A549 (cell line): ENCODE results near the gene PTGR2. TPM values are rescaled to one million over a fixed set of nuclear protein-coding genes. Genes with fewer than 3 reads are reported as not detected.

ENCODE experiments used
- ATAC-seq, 2 experiments: fragments of 200-7000 bp in 1 of 2; fragments of >200 bp in 1 of 2; cut with Nextera tagmentation in 1 of 2; cut with Tn5 transposase in 1 of 2; 3 replicates each; pipeline versions ENCODE4 v1.8.0 to v1.9.1; 2018 to 2020; ENCODE audit warnings: mild to moderate bottlenecking in 1 of 2, moderate library complexity in 1 of 2
- CTCF ChIA-PET: fragments of 300-600 bp; sonication (Branson Sonifier 250); formaldehyde crosslinking; extraction: SDS; loops from one replicate; lab custom pipeline; 2021; ENCODE audit warnings: antibody characterized with exemption, inconsistent platforms; lab: Yijun Ruan, JAX
- POLR2A ChIA-PET: fragments of 350-600 bp; formaldehyde crosslinking; extraction: SDS; loops from one replicate; lab custom pipeline; 2021; ENCODE audit warnings: antibody characterized with exemption, inconsistent platforms; lab: Yijun Ruan, JAX
- DNase-seq, 2 experiments: peaks; one replicate each; pipeline versions ENCODE4 v3.0.0 to v3.0.0-alpha.2; 2011 to 2016; ENCODE audit warnings: low read depth in 1 of 2, low spot score in 1 of 2
- FAIRE-seq: peaks from 2 replicates; lab custom pipeline; 2011; peaks lifted over from hg19 to GRCh38; lab: Jason Lieb, UNC
- H3K27ac ChIP-seq, 2 experiments: fragments of >200 bp; sonication (Bioruptor Twin); formaldehyde crosslinking; 3 replicates each; pipeline ENCODE4 v1.5.1; 2016 to 2017
- H3K4me1 ChIP-seq: fragments of >200 bp; sonication (Bioruptor Twin); formaldehyde crosslinking; 3 replicates; pipeline ENCODE4 v1.6.1; 2016
- H3K4me2 ChIP-seq: fragments of >200 bp; sonication (Bioruptor Twin); formaldehyde crosslinking; 3 replicates; pipeline ENCODE4 v1.6.1; 2016
- H3K4me3 ChIP-seq: fragments of >200 bp; sonication (Bioruptor Twin); formaldehyde crosslinking; 3 replicates; pipeline ENCODE4 v1.5.1; 2016
- H3K9me3 ChIP-seq: fragments of >200 bp; sonication (Bioruptor Twin); formaldehyde crosslinking; 3 replicates; pipeline ENCODE4 v1.6.1; 2016
- ATOH8 ChIP-seq: fragments of 250-450 bp; sonication (Bioruptor Pico); IDR thresholded peaks from 2 replicates; pipeline ENCODE4 v1.5.0; 2020; ENCODE audit warnings: low read depth, mild to moderate bottlenecking, moderate library complexity
- EHMT2 ChIP-seq: fragments of 200-600 bp; sonication (generic); IDR thresholded peaks from 2 replicates; pipeline ENCODE4 v1.6.1; 2016; ENCODE audit warnings: antibody characterized with exemption, low read depth, mild to moderate bottlenecking, moderate library complexity
- FOXS1 ChIP-seq: fragments of 250-450 bp; sonication (Bioruptor Pico); IDR thresholded peaks from 2 replicates; pipeline ENCODE4 v1.5.0; 2020; ENCODE audit warnings: mild to moderate bottlenecking, moderate library complexity
- HMGXB4 ChIP-seq: fragments of 250-450 bp; sonication (Bioruptor Pico); IDR thresholded peaks from 2 replicates; pipeline ENCODE4 v1.5.0; 2021; ENCODE audit warnings: mild to moderate bottlenecking, moderate library complexity, borderline replicate concordance
- HOXA7 ChIP-seq: fragments of 250-450 bp; sonication (Bioruptor Pico); IDR thresholded peaks from 2 replicates; pipeline ENCODE4 v1.5.0; 2020; ENCODE audit warnings: mild to moderate bottlenecking, moderate library complexity
- JUN ChIP-seq, 2 experiments: fragments of >200 bp; sonication (Bioruptor Twin); formaldehyde crosslinking; IDR thresholded peaks; 2 replicates in 1 of 2; 3 replicates in 1 of 2; pipeline ENCODE4 v1.6.1; 2016 to 2017
- KDM5A ChIP-seq: fragments of 200-600 bp; sonication (generic); IDR thresholded peaks from 2 replicates; pipeline ENCODE4 v1.6.1; 2016; ENCODE audit warnings: antibody characterized with exemption, mild to moderate bottlenecking
- MAFK ChIP-seq: fragments of 450-650 bp; IDR thresholded peaks from 2 replicates; pipeline ENCODE4 v1.6.1; 2014; ENCODE audit not compliant: partially characterized antibody
- PBX3 ChIP-seq: IDR thresholded peaks from 2 replicates; pipeline ENCODE4 v1.6.1; 2012
- PHF8 ChIP-seq: fragments of 200-600 bp; sonication (generic); IDR thresholded peaks from 2 replicates; pipeline ENCODE4 v1.6.1; 2016; ENCODE audit warnings: low read depth, mild to moderate bottlenecking, antibody characterized with exemption, moderate library complexity, borderline replicate concordance
- RCOR1 ChIP-seq: fragments of 150-350 bp; IDR thresholded peaks from 2 replicates; pipeline ENCODE4 v1.6.1; 2014; ENCODE audit warnings: antibody characterized with exemption, low read length, low read depth
- RFX5 ChIP-seq: fragments of 450-650 bp; IDR thresholded peaks from 2 replicates; pipeline ENCODE4 v1.7.1; 2014; ENCODE audit warnings: antibody characterized with exemption, mild to moderate bottlenecking, moderate library complexity
- ZSCAN20 ChIP-seq: fragments of 250-450 bp; sonication (Bioruptor Pico); IDR thresholded peaks from 2 replicates; pipeline ENCODE4 v1.8.0; 2022; ENCODE audit warnings: mild to moderate bottlenecking, moderate library complexity
- WGBS: methylation state at CpG from one replicate; pipeline ENCODE4 v1.1.6; 2017; ENCODE audit errors: missing lambda C conversion rate; 5-methylcytosine and 5-hydroxymethylcytosine counted together
- polyA plus RNA-seq, 4 experiments: library from polyadenylated mRNA; depleted of rRNA in 3 of 4; stranded (reverse); fragments of >200 nt; fragmentation: RNase III in 1 of 4; extraction: RNeasy Plus Mini Kit Qiagen cat#74134 plus additional on column Dnase treatment in 1 of 4; gene quantifications; 2 replicates in 3 of 4; 3 replicates in 1 of 4; pipeline ENCODE4 v1.2.3, GENCODE V29; 2011 to 2017

PTGR2 gene
- polyA plus RNA-seq, 2 of the 4 experiments (the other 2 are of a cell fraction): 13.5 to 30.5 TPM

- no peak; the same call in 1 of the 2 replicates for TF ChIP-seq ATOH8 (CRISPR knock-in tag)
- no peak for TF ChIP-seq ZSCAN20 (CRISPR knock-in tag)
- TF ChIP-seq RCOR1: no peak
- TF ChIP-seq JUN (IDR thresholded peaks at IDR 0.05): peak; percentile 71 to 91; a peak in 4 of 5 replicates
- peak; percentile 81 for TF ChIP-seq MAFK
- no peak for TF ChIP-seq PBX3
Measured at GRCh38 chr14:73886449-73887317, 35.1 kb downstream of the PTGR2 start, which contains the start of gene ZNF410 (continued).

- Histone ChIP-seq H3K4me2 (peak overlapping the region; percentile 80), H3K9me3 (no peaks in the 10 kb centered on the region), H3K4me1 (peaks cover 20% of the 10 kb centered on the region), H3K4me3 (peak overlapping the region; percentile 73), H3K27ac (peak overlapping the region; percentile 82 to 96)
- POLR2A ChIA-PET: interaction anchor here (0.6 to 2.0 kb wide), 10 partner anchors 12 to 396 kb away, joined by 3 to 18 read pairs (median 5); partner anchors contain the start of genes COQ6, FAM161B, PTGR2 and RIOX1
- TF ChIP-seq KDM5A: 0 out of 2 replicates have a peak, but pooled peaks have one; percentile 29
- peak; percentile 29; the same call in 1 of the 2 replicates for TF ChIP-seq PHF8
- no peak for TF ChIP-seq HMGXB4 (CRISPR knock-in tag)
- ATAC-seq (no peak), DNase-seq (peak in 1 of 2 experiments; percentile 9), FAIRE-seq (no peak)
- CTCF ChIA-PET: interaction anchor here (1.4 kb wide), 1 partner anchor 42 kb away, joined by 3 read pairs; no protein-coding TSS in a partner anchor
- WGBS: 1% methylated on average over 7 of the region's 7 CpGs
Measured at GRCh38 chr14:73887318-73887616, 35.6 kb downstream of the PTGR2 start.

GRCh38 chr14:73887694-73888459 lies 36.2 kb downstream of the PTGR2 start:
- H3K27ac ChIP-seq: peak overlapping the region; percentile 82 to 96
- peaks cover 20% of the 10 kb centered on the region for H3K4me1 ChIP-seq
- H3K4me2 ChIP-seq: peak overlapping the region; percentile 80
- H3K9me3 ChIP-seq: no peaks in the 10 kb centered on the region
- no peak for DNase-seq
- ATAC-seq: no peak
- no peak for FAIRE-seq
- CTCF ChIA-PET: interaction anchor here (1.4 to 1.7 kb wide), 2 partner anchors 41 to 159 kb away, joined by 3 to 4 read pairs; no protein-coding TSS in a partner anchor
- POLR2A ChIA-PET: interaction anchor here (2.0 kb wide), 1 partner anchor 36 kb away, joined by 18 read pairs; the partner anchor contains the start of gene PTGR2
- TF ChIP-seq EHMT2 (no peak), FOXS1 (CRISPR knock-in tag) (no peak), RFX5 (no peak), HOXA7 (CRISPR knock-in tag) (no peak), HMGXB4 (CRISPR knock-in tag) (no peak)
- WGBS: 19% methylated on average over 7 of the region's 7 CpGs
- H3K4me3 ChIP-seq: peak overlapping the region; percentile 73
